GM21737 (cell line): ENCODE results near the gene ACP5.

Source experiments
- ATAC-seq: cut with Tn5 transposase; IDR thresholded peaks from one replicate; pipeline ENCODE4 v1.9.1; 2021; ENCODE audit warnings: mild to moderate bottlenecking, moderate library complexity; ENCODE audit not compliant: unreplicated experiment

ACP5 gene

GRCh38 chr19:11549386-11549953 lies 28.0 kb downstream of the ACP5 start:
- ATAC-seq: no peak

GRCh38 chr19:11547929-11548700 lies 29.3 kb downstream of the ACP5 start:
- ATAC-seq: no peak

- ATAC-seq: no peak
Measured at GRCh38 chr19:11541238-11541637, 36.2 kb downstream of the ACP5 start.

GRCh38 chr19:11540645-11541044 lies 36.8 kb downstream of the ACP5 start:
- no peak for ATAC-seq

- no peak for ATAC-seq
Measured at GRCh38 chr19:11539495-11540365, 37.7 kb downstream of the ACP5 start.

- no peak for ATAC-seq
Measured at GRCh38 chr19:11538232-11539036, 39.0 kb downstream of the ACP5 start, which contains the start of gene CNN1. CNN1 (plus strand) TSS chr19:11538851; CDS start chr19:11538928, 77 bp downstream.

- ATAC-seq: peak; percentile 54
Measured at GRCh38 chr19:11535792-11536595, 41.5 kb downstream of the ACP5 start.

GRCh38 chr19:11534948-11535347 lies 42.5 kb downstream of the ACP5 start:
- no peak for ATAC-seq

- ATAC-seq: no peak
Measured at GRCh38 chr19:11534538-11534937, 42.9 kb downstream of the ACP5 start.

- ATAC-seq: no peak
Measured at GRCh38 chr19:11530432-11530831, 47.0 kb downstream of the ACP5 start.

GRCh38 chr19:11528551-11529341 lies 48.7 kb downstream of the ACP5 start, which contains the start of gene ECSIT:
ECSIT (minus strand) TSS chr19:11529134; CDS start chr19:11519170, 9,964 bp downstream.
- ATAC-seq: peak; percentile 93
